Measurements from ENCODE around the gene OR5L2.

OR5L2 gene

DNA sequence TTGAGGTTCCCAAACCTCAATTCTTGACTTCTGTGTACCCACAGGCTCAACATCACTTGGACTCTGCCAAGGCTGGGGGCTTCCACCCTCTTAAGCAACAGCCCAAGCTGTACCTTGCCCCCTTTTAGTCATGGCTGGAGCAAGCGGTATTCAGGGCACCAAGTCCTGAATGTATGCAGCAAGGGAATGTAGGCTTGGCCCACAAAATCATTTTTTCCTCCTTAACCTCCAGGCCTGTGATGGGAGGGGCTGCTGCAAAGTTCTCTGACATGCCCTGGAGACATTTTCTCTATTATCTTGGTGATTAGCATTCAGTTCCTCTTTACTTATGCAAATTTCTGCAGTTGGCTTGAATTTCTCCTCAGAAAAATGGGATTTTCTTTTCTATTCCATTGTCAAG, 20.8 kb upstream of the OR5L2 start:
- Histone ChIP-seq H2AK5ac (ENCODE audit: low read length, severe bottlenecking) (no peak overlapping the region), H2BK5ac (ENCODE audit: low read depth, low read length, poor library complexity, severe bottlenecking) (no peak overlapping the region), H2BK120ac (ENCODE audit: low read depth, low read length) (no peak overlapping the region), H2BK12ac (ENCODE audit: low read length in 2 of 2) (no peak overlapping the region), H3K23ac (ENCODE audit: low read length in 2 of 2) (no peak overlapping the region), H2BK15ac (ENCODE audit: low read depth, poor library complexity, severe bottlenecking) (no peak overlapping the region), H3K4me1 (ENCODE audit: control insufficient read depth, insufficient read depth, low read depth, low read length) (no peaks in the 10 kb centered on the region), H3K14ac (ENCODE audit: low read length in 2 of 2) (no peak overlapping the region), H3K36me3 (ENCODE audit: control insufficient read depth in 1 of 2, insufficient read depth in 2 of 2, low read depth in 1 of 2, low read length in 2 of 2) (no peaks in the 10 kb centered on the region), H3K27ac (ENCODE audit: low read length, poor library complexity, severe bottlenecking) (no peak overlapping the region), H3K4me3 (ENCODE audit: insufficient read depth in 1 of 2, low read depth in 1 of 2, low read length in 2 of 2) (no peak overlapping the region), H3K27me3 (ENCODE audit: control insufficient read depth in 1 of 2, insufficient read depth in 1 of 2, low read length in 2 of 2) (no peaks in the 10 kb centered on the region), H4K91ac (ENCODE audit: low read length) (no peak overlapping the region), H3K18ac (ENCODE audit: low read depth in 1 of 2, low read length in 2 of 2) (no peak overlapping the region), H3K79me1 (replicated peaks; ENCODE audit: low read length, poor library complexity, severe bottlenecking) (no peaks in the 10 kb centered on the region), H3K4ac (ENCODE audit: low read depth in 1 of 2, low read length in 2 of 2) (no peak overlapping the region), H3K9me3 (ENCODE audit: control insufficient read depth, low read length) (peaks cover 13% of the 10 kb centered on the region), H3K9ac (ENCODE audit: low read length) (no peak overlapping the region), H2AFZ (ENCODE audit: low read depth, low read length) (no peak overlapping the region), H4K8ac (ENCODE audit: low read length) (no peak overlapping the region), H3K4me2 (ENCODE audit: low read length, poor library complexity, severe bottlenecking) (no peak overlapping the region)
- WGBS = 100% methylated on average over 1 of the region's 1 CpG
- DNase-seq = no peak

DNA sequence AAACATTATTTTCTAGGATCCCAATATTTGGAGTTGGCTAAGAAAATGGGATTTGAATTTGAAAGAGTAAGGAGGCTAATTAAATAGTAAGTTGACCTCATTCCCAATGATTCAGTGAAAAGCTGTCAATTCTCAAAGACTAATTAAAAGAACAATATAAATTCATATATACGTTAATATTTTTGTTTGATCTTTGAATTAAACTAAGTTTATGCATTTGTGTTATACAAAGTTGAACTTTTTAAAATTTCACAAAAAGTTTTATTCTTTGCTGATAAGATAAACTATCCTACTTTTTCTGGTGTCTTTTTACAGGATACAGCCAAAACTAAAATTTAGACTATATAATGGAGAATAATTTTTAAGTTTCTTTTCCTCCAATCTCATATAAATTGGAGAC, 16.0 kb upstream of the OR5L2 start, which contains the start of gene OR5L1:
OR5L1 (plus strand) TSS at position 301 of the 400 bp plus-strand sequence. CDS start 100 bp downstream, outside the sequence.
- Histone ChIP-seq H2AK5ac (ENCODE audit: low read length, severe bottlenecking) (no peak within 1 kb of the TSS), H3K9me3 (ENCODE audit: control insufficient read depth, low read length) (peaks cover 4% of the 10 kb centered on the region), H2BK15ac (ENCODE audit: low read depth, poor library complexity, severe bottlenecking) (no peak within 1 kb of the TSS), H3K4me2 (ENCODE audit: low read length, poor library complexity, severe bottlenecking) (no peak within 1 kb of the TSS), H3K4ac (ENCODE audit: low read depth in 1 of 2, low read length in 2 of 2) (no peak within 1 kb of the TSS), H2BK12ac (ENCODE audit: low read length in 2 of 2) (no peak within 1 kb of the TSS), H2BK5ac (ENCODE audit: low read depth, low read length, poor library complexity, severe bottlenecking) (no peak within 1 kb of the TSS), H3K4me1 (ENCODE audit: control insufficient read depth, insufficient read depth, low read depth, low read length) (no peaks in the 10 kb centered on the region), H4K91ac (ENCODE audit: low read length) (no peak within 1 kb of the TSS), H3K27me3 (ENCODE audit: control insufficient read depth in 1 of 2, insufficient read depth in 1 of 2, low read length in 2 of 2) (no peaks in the 10 kb centered on the region), H3K14ac (ENCODE audit: low read length in 2 of 2) (no peak within 1 kb of the TSS), H3K9ac (ENCODE audit: low read length) (no peak within 1 kb of the TSS), H3K23ac (ENCODE audit: low read length in 2 of 2) (no peak within 1 kb of the TSS), H3K4me3 (ENCODE audit: insufficient read depth in 1 of 2, low read depth in 1 of 2, low read length in 2 of 2) (no peak within 1 kb of the TSS), H3K27ac (ENCODE audit: low read length, poor library complexity, severe bottlenecking) (no peak within 1 kb of the TSS), H3K79me1 (replicated peaks; ENCODE audit: low read length, poor library complexity, severe bottlenecking) (no peaks in the 10 kb centered on the region), H3K18ac (ENCODE audit: low read depth in 1 of 2, low read length in 2 of 2) (no peak within 1 kb of the TSS), H4K8ac (ENCODE audit: low read length) (no peak within 1 kb of the TSS), H2BK120ac (ENCODE audit: low read depth, low read length) (no peak within 1 kb of the TSS), H3K36me3 (ENCODE audit: control insufficient read depth in 1 of 2, insufficient read depth in 2 of 2, low read depth in 1 of 2, low read length in 2 of 2) (no peaks in the 10 kb centered on the region), H2AFZ (ENCODE audit: low read depth, low read length) (no peak within 1 kb of the TSS)
- no peak for DNase-seq
- WGBS = no CpG with 5 or more reads among the region's 1 CpG

DNA sequence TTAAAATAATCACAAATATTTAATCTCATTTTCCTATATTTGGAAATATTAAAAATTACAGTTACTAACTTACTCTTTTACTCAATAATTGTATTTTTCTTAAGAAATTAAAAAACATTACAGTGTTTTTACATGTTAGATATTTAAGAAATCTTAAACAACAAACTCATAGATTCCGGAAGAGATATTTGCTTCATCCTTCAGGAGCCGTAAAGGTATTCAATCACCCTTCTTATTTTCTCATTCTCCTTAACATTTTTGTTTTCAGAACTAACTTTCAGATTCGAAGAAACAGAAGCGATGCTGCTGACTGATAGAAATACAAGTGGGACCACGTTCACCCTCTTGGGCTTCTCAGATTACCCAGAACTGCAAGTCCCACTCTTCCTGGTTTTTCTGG, 7.7 kb upstream of the OR5L2 start, which contains the start of gene OR5D18:
OR5D18 (plus strand) TSS at position 301 of the 400 bp plus-strand sequence; CDS start at position 301, 0 bp downstream.
- no peak within 1 kb of the TSS for H2BK5ac ChIP-seq (ENCODE audit: low read depth, low read length, poor library complexity, severe bottlenecking)
- H3K4me3 ChIP-seq (ENCODE audit: insufficient read depth in 1 of 2, low read depth in 1 of 2, low read length in 2 of 2) = no peak within 1 kb of the TSS
- no peak within 1 kb of the TSS for H2BK15ac ChIP-seq (ENCODE audit: low read depth, poor library complexity, severe bottlenecking)
- no peaks in the 10 kb centered on the region for H3K36me3 ChIP-seq (ENCODE audit: control insufficient read depth in 1 of 2, insufficient read depth in 2 of 2, low read depth in 1 of 2, low read length in 2 of 2)
- H3K27ac ChIP-seq (ENCODE audit: low read length, poor library complexity, severe bottlenecking) = no peak within 1 kb of the TSS
- H2AK5ac ChIP-seq (ENCODE audit: low read length, severe bottlenecking) = no peak within 1 kb of the TSS
- no peak within 1 kb of the TSS for H3K4me2 ChIP-seq (ENCODE audit: low read length, poor library complexity, severe bottlenecking)
- no peaks in the 10 kb centered on the region for H3K79me1 ChIP-seq (replicated peaks; ENCODE audit: low read length, poor library complexity, severe bottlenecking)
- WGBS = 69% methylated on average over 5 of the region's 5 CpGs
- H3K4me1 ChIP-seq (ENCODE audit: control insufficient read depth, insufficient read depth, low read depth, low read length) = no peaks in the 10 kb centered on the region
- no peak within 1 kb of the TSS for H2BK120ac ChIP-seq (ENCODE audit: low read depth, low read length)
- H3K9me3 ChIP-seq (ENCODE audit: control insufficient read depth, low read length) = peaks cover 3% of the 10 kb centered on the region
- no peaks in the 10 kb centered on the region for H3K27me3 ChIP-seq (ENCODE audit: control insufficient read depth in 1 of 2, insufficient read depth in 1 of 2, low read length in 2 of 2)
- no peak within 1 kb of the TSS for H3K23ac ChIP-seq (ENCODE audit: low read length in 2 of 2)
- no peak within 1 kb of the TSS for H3K18ac ChIP-seq (ENCODE audit: low read depth in 1 of 2, low read length in 2 of 2)
- no peak within 1 kb of the TSS for H3K9ac ChIP-seq (ENCODE audit: low read length)
- H2BK12ac ChIP-seq (ENCODE audit: low read length in 2 of 2) = no peak within 1 kb of the TSS
- DNase-seq = no peak
- H3K14ac ChIP-seq (ENCODE audit: low read length in 2 of 2) = no peak within 1 kb of the TSS
- H4K91ac ChIP-seq (ENCODE audit: low read length) = no peak within 1 kb of the TSS
- no peak within 1 kb of the TSS for H4K8ac ChIP-seq (ENCODE audit: low read length)
- H2AFZ ChIP-seq (ENCODE audit: low read depth, low read length) = no peak within 1 kb of the TSS
- H3K4ac ChIP-seq (ENCODE audit: low read depth in 1 of 2, low read length in 2 of 2) = no peak within 1 kb of the TSS

DNA sequence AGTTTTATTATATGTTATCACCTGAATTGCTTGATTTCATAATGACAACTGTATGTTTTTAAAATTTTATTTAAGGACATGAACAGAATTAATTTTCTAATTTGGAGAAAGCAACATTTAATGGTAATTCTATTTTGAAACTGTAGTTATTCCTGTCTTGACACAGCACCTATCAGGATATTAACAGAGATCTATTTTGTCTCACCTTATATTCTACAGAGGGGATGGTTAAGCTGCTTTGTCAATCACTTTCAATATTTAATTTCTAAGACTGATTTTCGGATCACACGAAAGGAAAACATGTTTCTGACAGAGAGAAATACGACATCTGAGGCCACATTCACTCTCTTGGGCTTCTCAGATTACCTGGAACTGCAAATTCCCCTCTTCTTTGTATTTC, 11.4 kb downstream of the OR5L2 start, which contains the start of gene OR5D16:
OR5D16 (plus strand) TSS at position 301 of the 400 bp plus-strand sequence; CDS start at position 301, 0 bp downstream.
- no peak for DNase-seq

More for the DNA sequence above, 11.4 kb downstream of the OR5L2 start, which contains the start of gene OR5D16:
- Histone ChIP-seq H2BK15ac (ENCODE audit: low read depth, poor library complexity, severe bottlenecking) (no peak within 1 kb of the TSS), H3K14ac (ENCODE audit: low read length in 2 of 2) (no peak within 1 kb of the TSS), H3K4me1 (ENCODE audit: control insufficient read depth, insufficient read depth, low read depth, low read length) (no peaks in the 10 kb centered on the region), H2BK5ac (ENCODE audit: low read depth, low read length, poor library complexity, severe bottlenecking) (no peak within 1 kb of the TSS), H3K9me3 (ENCODE audit: control insufficient read depth, low read length) (peaks cover 20% of the 10 kb centered on the region), H3K23ac (ENCODE audit: low read length in 2 of 2) (no peak within 1 kb of the TSS), H3K27me3 (ENCODE audit: control insufficient read depth in 1 of 2, insufficient read depth in 1 of 2, low read length in 2 of 2) (no peaks in the 10 kb centered on the region), H3K4ac (ENCODE audit: low read depth in 1 of 2, low read length in 2 of 2) (no peak within 1 kb of the TSS), H2BK12ac (ENCODE audit: low read length in 2 of 2) (no peak within 1 kb of the TSS), H2BK120ac (ENCODE audit: low read depth, low read length) (no peak within 1 kb of the TSS), H4K8ac (ENCODE audit: low read length) (no peak within 1 kb of the TSS), H2AFZ (ENCODE audit: low read depth, low read length) (no peak within 1 kb of the TSS), H3K36me3 (ENCODE audit: control insufficient read depth in 1 of 2, insufficient read depth in 2 of 2, low read depth in 1 of 2, low read length in 2 of 2) (no peaks in the 10 kb centered on the region), H3K4me3 (ENCODE audit: insufficient read depth in 1 of 2, low read depth in 1 of 2, low read length in 2 of 2) (no peak within 1 kb of the TSS), H2AK5ac (ENCODE audit: low read length, severe bottlenecking) (no peak within 1 kb of the TSS), H3K4me2 (ENCODE audit: low read length, poor library complexity, severe bottlenecking) (no peak within 1 kb of the TSS), H3K9ac (ENCODE audit: low read length) (no peak within 1 kb of the TSS), H3K18ac (ENCODE audit: low read depth in 1 of 2, low read length in 2 of 2) (no peak within 1 kb of the TSS), H3K27ac (ENCODE audit: low read length, poor library complexity, severe bottlenecking) (no peak within 1 kb of the TSS), H4K91ac (ENCODE audit: low read length) (no peak within 1 kb of the TSS), H3K79me1 (replicated peaks; ENCODE audit: low read length, poor library complexity, severe bottlenecking) (no peaks in the 10 kb centered on the region)
- WGBS = 51% methylated on average over 2 of the region's 3 CpGs

Measured in mesenchymal stem cell (in vitro differentiated cells and primary cell).